HEK293 (cell line): Measurements from ENCODE around the gene CCL16.
"Not testable (repeated sequence)": the region's sequence is repeated elsewhere in the genome, so short reads cannot be mapped to it uniquely, and the experiment has no call there.

Source experiments
- CTCF ChIA-PET: fragments of 350-600 bp; formaldehyde crosslinking; extraction: SDS; loops from one replicate; lab custom pipeline; 2021; ENCODE audit warnings: antibody characterized with exemption; lab: Yijun Ruan, JAX
- POLR2A ChIA-PET: fragments of 300-600 bp; formaldehyde crosslinking; extraction: SDS; loops from one replicate; lab custom pipeline; 2020; ENCODE audit warnings: antibody characterized with exemption, inconsistent platforms; lab: Yijun Ruan, JAX
- H3K27ac ChIP-seq: fragments of 200-500 bp; sonication (Bioruptor generic); 2 replicates; pipeline ENCODE4 v1.5.1; 2014; ENCODE audit warnings: low read depth, low read length, control low read depth, inconsistent platforms; ENCODE audit errors: extremely low read depth
- H3K36me3 ChIP-seq, 2 experiments: fragments of 200-500 bp in 1 of 2; sonication (Bioruptor generic) in 1 of 2; 1 replicate in 1 of 2; 2 replicates in 1 of 2; pipeline ENCODE4 v1.5.1; 2014 to 2017; ENCODE audit warnings: inconsistent platforms in 2 of 2, low read length in 2 of 2; ENCODE audit not compliant: control insufficient read depth in 2 of 2, insufficient read depth in 1 of 2
- H3K4me1 ChIP-seq: fragments of 200-500 bp; sonication (Bioruptor generic); 2 replicates; pipeline ENCODE4 v1.5.1; 2014; ENCODE audit warnings: mild to moderate bottlenecking, low read length, inconsistent platforms; ENCODE audit not compliant: control insufficient read depth, insufficient read depth
- H3K4me3 ChIP-seq: 2 replicates; pipeline ENCODE4 v1.5.1; 2011; ENCODE audit warnings: low read depth, mild to moderate bottlenecking, control low read depth, low read length, moderate library complexity
- H3K9me3 ChIP-seq: fragments of 200-500 bp; sonication (Bioruptor generic); 2 replicates; pipeline ENCODE4 v1.5.1; 2014; ENCODE audit warnings: low read depth, low read length, inconsistent platforms; ENCODE audit not compliant: control insufficient read depth, insufficient read depth
- HOXC10 ChIP-seq: sonication (generic); formaldehyde crosslinking; IDR thresholded peaks from 2 replicates; pipeline ENCODE4 v1.8.1; 2023; ENCODE audit warnings: mild to moderate bottlenecking, missing genetic modification reagents
- PRDM2 ChIP-seq: fragments of 450-650 bp; formaldehyde crosslinking; IDR thresholded peaks from 2 replicates; pipeline ENCODE4 v1.5.1; 2016; ENCODE audit warnings: missing biosample characterization, missing genetic modification characterization, borderline replicate concordance
- ZNF202 ChIP-seq: fragments of 450-650 bp; formaldehyde crosslinking; IDR thresholded peaks from 2 replicates; pipeline ENCODE4 v1.5.1; 2016; ENCODE audit warnings: missing biosample characterization, missing genetic modification characterization, borderline replicate concordance
- ZNF341 ChIP-seq: fragments of 450-650 bp; formaldehyde crosslinking; IDR thresholded peaks from 2 replicates; pipeline ENCODE4; 2016; ENCODE audit warnings: low read depth, missing biosample characterization, missing genetic modification characterization
- ZNF558 ChIP-seq: fragments of 450-650 bp; formaldehyde crosslinking; IDR thresholded peaks from 2 replicates; pipeline ENCODE4 v1.5.1; 2016; ENCODE audit warnings: missing biosample characterization, missing genetic modification characterization
- ZNF639 ChIP-seq: fragments of 450-650 bp; formaldehyde crosslinking; IDR thresholded peaks from 2 replicates; pipeline ENCODE4 v1.5.1; 2016; ENCODE audit warnings: missing biosample characterization, missing genetic modification characterization
- ZNF660 ChIP-seq: fragments of 450-650 bp; IDR thresholded peaks from 2 replicates; pipeline ENCODE4 v1.5.1; 2018; ENCODE audit warnings: missing biosample characterization, mild to moderate bottlenecking, missing genetic modification characterization
- ZNF664 ChIP-seq: fragments of 450-650 bp; formaldehyde crosslinking; IDR thresholded peaks from 2 replicates; pipeline ENCODE4 v1.5.1; 2016; ENCODE audit warnings: missing biosample characterization, missing genetic modification characterization
- TF ChIP-seq, protein P1 (sequence below): fragments of 450-650 bp; formaldehyde crosslinking; IDR thresholded peaks from 2 replicates; pipeline ENCODE4 v1.5.1; 2016; ENCODE audit warnings: missing biosample characterization, missing genetic modification characterization
- TF ChIP-seq, protein P2 (sequence below): fragments of 450-650 bp; formaldehyde crosslinking; IDR thresholded peaks from 2 replicates; pipeline ENCODE4 v1.5.1; 2016; ENCODE audit warnings: missing biosample characterization, missing genetic modification characterization

Gene CCL16

GRCh38 chr17:36017799-36018198, 36.5 kb upstream of the CCL16 start, which contains the start of gene CCL23 (continued):
- TF ChIP-seq PRDM2 (tag by site-specific recombination) = no peak
- TF ChIP-seq ZNF639 (tag by site-specific recombination) = no peak
- no peak for TF ChIP-seq ZNF664
- TF ChIP-seq ZNF558 (tag by site-specific recombination) = no peak
- TF ChIP-seq, protein P1, sequence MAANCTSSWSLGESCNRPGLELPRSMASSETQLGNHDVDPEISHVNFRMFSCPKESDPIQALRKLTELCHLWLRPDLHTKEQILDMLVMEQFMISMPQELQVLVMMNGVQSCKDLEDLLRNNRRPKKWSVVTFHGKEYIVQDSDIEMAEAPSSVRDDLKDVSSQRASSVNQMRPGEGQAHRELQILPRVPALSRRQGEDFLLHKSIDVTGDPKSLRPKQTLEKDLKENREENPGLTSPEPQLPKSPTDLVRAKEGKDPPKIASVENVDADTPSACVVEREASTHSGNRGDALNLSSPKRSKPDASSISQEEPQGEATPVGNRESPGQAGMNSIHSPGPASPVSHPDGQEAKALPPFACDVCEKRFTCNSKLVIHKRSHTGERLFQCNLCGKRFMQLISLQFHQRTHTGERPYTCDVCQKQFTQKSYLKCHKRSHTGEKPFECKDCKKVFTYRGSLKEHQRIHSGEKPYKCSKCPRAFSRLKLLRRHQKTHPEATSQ (tag by site-specific recombination) = no peak
- TF ChIP-seq HOXC10 (CRISPR knock-in tag) = no peak

DNA sequence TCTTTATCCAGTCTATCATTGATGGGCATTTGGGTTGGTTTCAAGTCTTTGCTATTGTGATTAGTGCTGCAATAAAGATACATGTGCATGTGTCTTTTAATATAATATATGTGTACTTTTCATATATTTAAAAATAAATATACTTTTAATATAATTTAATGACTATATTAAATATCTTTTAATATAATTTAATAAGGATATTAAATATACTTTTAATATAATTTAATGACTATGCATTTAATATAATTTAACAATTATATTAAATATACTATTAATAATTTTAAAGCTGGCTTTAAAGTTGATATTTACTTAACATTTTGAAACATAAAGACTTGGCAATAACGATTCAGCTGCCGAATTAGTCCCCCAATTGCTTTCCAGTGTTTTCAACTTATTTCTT, 35.3 kb upstream of the CCL16 start:
- TF ChIP-seq ZNF660 (tag by site-specific recombination) (no peak), ZNF202 (tag by site-specific recombination) (no peak), ZNF341 (tag by site-specific recombination) (no peak)
- TF ChIP-seq, protein P2, sequence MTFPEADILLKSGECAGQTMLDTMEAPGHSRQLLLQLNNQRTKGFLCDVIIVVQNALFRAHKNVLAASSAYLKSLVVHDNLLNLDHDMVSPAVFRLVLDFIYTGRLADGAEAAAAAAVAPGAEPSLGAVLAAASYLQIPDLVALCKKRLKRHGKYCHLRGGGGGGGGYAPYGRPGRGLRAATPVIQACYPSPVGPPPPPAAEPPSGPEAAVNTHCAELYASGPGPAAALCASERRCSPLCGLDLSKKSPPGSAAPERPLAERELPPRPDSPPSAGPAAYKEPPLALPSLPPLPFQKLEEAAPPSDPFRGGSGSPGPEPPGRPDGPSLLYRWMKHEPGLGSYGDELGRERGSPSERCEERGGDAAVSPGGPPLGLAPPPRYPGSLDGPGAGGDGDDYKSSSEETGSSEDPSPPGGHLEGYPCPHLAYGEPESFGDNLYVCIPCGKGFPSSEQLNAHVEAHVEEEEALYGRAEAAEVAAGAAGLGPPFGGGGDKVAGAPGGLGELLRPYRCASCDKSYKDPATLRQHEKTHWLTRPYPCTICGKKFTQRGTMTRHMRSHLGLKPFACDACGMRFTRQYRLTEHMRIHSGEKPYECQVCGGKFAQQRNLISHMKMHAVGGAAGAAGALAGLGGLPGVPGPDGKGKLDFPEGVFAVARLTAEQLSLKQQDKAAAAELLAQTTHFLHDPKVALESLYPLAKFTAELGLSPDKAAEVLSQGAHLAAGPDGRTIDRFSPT (tag by site-specific recombination) = no peak
- ChIA-PET CTCF (interaction anchor here (0.5 to 2.4 kb wide), 2 partner anchors 40 to 56 kb away, joined by 5 to 8 read pairs; no protein-coding TSS in a partner anchor), POLR2A (no interaction called here)
- no peak overlapping the region for H3K4me3 ChIP-seq
- H3K27ac ChIP-seq = no peak overlapping the region
- H3K36me3 ChIP-seq = no peaks in the 10 kb centered on the region
- no peaks in the 10 kb centered on the region for H3K4me1 ChIP-seq
- no peaks in the 10 kb centered on the region for H3K9me3 ChIP-seq

DNA sequence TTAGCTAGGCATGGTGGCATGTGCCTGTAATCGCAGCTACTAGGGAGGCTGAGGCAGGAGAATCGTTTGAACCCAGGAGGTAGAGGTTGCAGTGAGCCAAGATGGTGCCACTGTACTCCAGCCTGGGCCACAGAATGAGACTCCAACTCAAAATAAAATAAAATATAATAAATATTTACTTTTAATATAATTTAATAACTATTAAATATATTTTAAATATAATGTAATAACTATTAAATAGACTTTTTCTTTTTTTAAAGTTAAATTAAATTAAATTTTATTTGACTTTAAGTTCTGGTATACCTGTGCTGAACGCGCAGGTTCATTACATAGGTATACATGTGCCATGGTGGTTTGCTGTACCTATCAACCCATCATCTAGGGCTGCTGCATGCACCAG, 34.6 kb upstream of the CCL16 start:
- H3K27ac ChIP-seq, H3K36me3 ChIP-seq, H3K9me3 ChIP-seq, H3K4me1 ChIP-seq, H3K4me3 ChIP-seq, POLR2A ChIA-PET: not testable (repeated sequence)
- CTCF ChIA-PET = interaction anchor here (1.3 to 2.4 kb wide), 3 partner anchors 40 to 133 kb away, joined by 4 to 8 read pairs (median 4); no protein-coding TSS in a partner anchor
